ENCODE measurements around the gene LIN28A. TPM values are rescaled to one million over a fixed set of nuclear protein-coding genes. Genes with fewer than 3 reads are reported as not detected.

LIN28A gene
- total and polyA plus RNA-seq, 2 donors (not counting 1 experiment from before 2014, with no cell fraction given): not detected

- no peak overlapping the region for H3K4me3 Mint-ChIP-seq
- H3K4me1 Mint-ChIP-seq: peaks cover 10% of the 10 kb centered on the region
- CTCF ChIA-PET: interaction anchor here (1.3 to 4.5 kb wide), 2 partner anchors 12 to 171 kb away, joined by 3 to 35 read pairs; partner anchors contain the start of gene CEP85
- POLR2A ChIA-PET: no interaction called here
- ATAC-seq (ENCODE audit: low read depth) (no peak), DNase-seq (no peak)
- H3K27me3 Mint-ChIP-seq: peaks cover 51% of the 10 kb centered on the region
- H3K4me1 ChIP-seq (ENCODE audit: control insufficient read depth in 2 of 2, insufficient read depth in 2 of 2, low read length in 2 of 2): peaks cover 11 to 12% of the 10 kb centered on the region in 2 donors
- no peak overlapping the region for H3K27ac Mint-ChIP-seq
- H3K9ac ChIP-seq (ENCODE audit: low read length): no peak overlapping the region
- peaks cover 0 to 16% (median 0%) of the 10 kb centered on the region in 3 donors for H3K9me3 ChIP-seq (ENCODE audit: control extremely low read depth in 1 of 3, control insufficient read depth in 2 of 3, insufficient read depth in 1 of 3, low read length in 2 of 3)
- H4K20me1 ChIP-seq (ENCODE audit: control insufficient read depth, insufficient read depth, low read length, poor library complexity, severe bottlenecking): no peaks in the 10 kb centered on the region
- H3K36me3 ChIP-seq (replicated peaks in 1 of 2; ENCODE audit: control extremely low read depth in 1 of 2, control insufficient read depth in 1 of 2, extremely low read depth in 1 of 2, insufficient read depth in 2 of 2, low read length in 1 of 2): no peaks in the 10 kb centered on the region
- no peak overlapping the region for H2AFZ ChIP-seq (ENCODE audit: insufficient read depth, low read depth, low read length, poor library complexity, severe bottlenecking)
- no peak overlapping the region for H3K27ac ChIP-seq (ENCODE audit: low read length in 2 of 2)
- intact Hi-C loops (cut with micrococcal nuclease): no loop called here
- H3K4me3 ChIP-seq (ENCODE audit: control extremely low read depth in 1 of 5, extremely low read depth in 1 of 5, insufficient read depth in 1 of 5, low read depth in 2 of 5, low read length in 4 of 5): no peak overlapping the region
- whole genome bisulfite sequencing (ENCODE audit: insufficient coverage): no CpG with 5 or more reads among the region's 2 CpGs
- H3K79me2 ChIP-seq (ENCODE audit: control insufficient read depth, insufficient read depth, low read length): no peaks in the 10 kb centered on the region
- H3K4me2 ChIP-seq (replicated peaks; ENCODE audit: low read depth, low read length, poor library complexity, severe bottlenecking): no peak overlapping the region
- peaks cover 0 to 17% (median 8%) of the 10 kb centered on the region in 4 experiments for H3K27me3 ChIP-seq (replicated peaks in 1 of 4; ENCODE audit: control extremely low read depth in 1 of 4, control insufficient read depth in 3 of 4, insufficient read depth in 4 of 4, low read length in 3 of 4)
- no peaks in the 10 kb centered on the region for H3K9me3 Mint-ChIP-seq (ENCODE audit: insufficient read depth)
- TF ChIP-seq EZH2 (IDR thresholded peaks at IDR 0.05; ENCODE audit: borderline replicate concordance, insufficient read depth, low read depth, low read length, poor library complexity, severe bottlenecking) (no peak), CTCF (IDR thresholded peaks at IDR 0.05) (no peak)
Measured at GRCh38 chr1:26404641-26405040, 6.0 kb upstream of the LIN28A start.

- TF ChIP-seq CTCF (IDR thresholded peaks at IDR 0.05): no peak
- TF ChIP-seq EZH2 (IDR thresholded peaks at IDR 0.05; ENCODE audit: borderline replicate concordance, insufficient read depth, low read depth, low read length, poor library complexity, severe bottlenecking): no peak
- CTCF ChIA-PET: interaction anchor here (0.6 to 4.5 kb wide), 2 partner anchors 9 to 11 kb away, joined by 4 to 35 read pairs; no protein-coding TSS in a partner anchor
- H3K9me3 Mint-ChIP-seq (ENCODE audit: insufficient read depth): no peaks in the 10 kb centered on the region
Measured at GRCh38 chr1:26405281-26405915, 5.2 kb upstream of the LIN28A start.

More at GRCh38 chr1:26405281-26405915, 5.2 kb upstream of the LIN28A start:
- Histone ChIP-seq H3K4me1 (ENCODE audit: control insufficient read depth in 2 of 2, insufficient read depth in 2 of 2, low read length in 2 of 2) (peaks cover 12 to 15% of the 10 kb centered on the region in 2 donors), H3K4me3 (ENCODE audit: control extremely low read depth in 1 of 5, extremely low read depth in 1 of 5, insufficient read depth in 1 of 5, low read depth in 2 of 5, low read length in 4 of 5) (no peak overlapping the region), H3K9me3 (ENCODE audit: control extremely low read depth in 1 of 3, control insufficient read depth in 2 of 3, insufficient read depth in 1 of 3, low read length in 2 of 3) (peaks cover 0 to 19% (median 0%) of the 10 kb centered on the region in 3 donors), H3K27me3 (replicated peaks in 1 of 4; ENCODE audit: control extremely low read depth in 1 of 4, control insufficient read depth in 3 of 4, insufficient read depth in 4 of 4, low read length in 3 of 4) (peaks cover 0 to 25% (median 11%) of the 10 kb centered on the region in 4 experiments), H3K9ac (ENCODE audit: low read length) (no peak overlapping the region), H3K36me3 (replicated peaks in 1 of 2; ENCODE audit: control extremely low read depth in 1 of 2, control insufficient read depth in 1 of 2, extremely low read depth in 1 of 2, insufficient read depth in 2 of 2, low read length in 1 of 2) (no peaks in the 10 kb centered on the region), H2AFZ (ENCODE audit: insufficient read depth, low read depth, low read length, poor library complexity, severe bottlenecking) (no peak overlapping the region), H3K79me2 (ENCODE audit: control insufficient read depth, insufficient read depth, low read length) (no peaks in the 10 kb centered on the region), H4K20me1 (ENCODE audit: control insufficient read depth, insufficient read depth, low read length, poor library complexity, severe bottlenecking) (no peaks in the 10 kb centered on the region), H3K4me2 (replicated peaks; ENCODE audit: low read depth, low read length, poor library complexity, severe bottlenecking) (no peak overlapping the region), H3K27ac (ENCODE audit: low read length in 2 of 2) (no peak overlapping the region)
- POLR2A ChIA-PET: no interaction called here
- 67% methylated on average over 3 of the region's 7 CpGs for WGBS (ENCODE audit: insufficient coverage)
- peaks cover 12% of the 10 kb centered on the region for H3K4me1 Mint-ChIP-seq
- H3K27me3 Mint-ChIP-seq: peaks cover 54% of the 10 kb centered on the region
- ATAC-seq (ENCODE audit: low read depth) (no peak), DNase-seq (no peak)
- no peak overlapping the region for H3K4me3 Mint-ChIP-seq
- intact Hi-C loops (cut with micrococcal nuclease): no loop called here
- H3K27ac Mint-ChIP-seq: no peak overlapping the region

Measured in B cell (primary cell).